H54 (cell line): ENCODE data around the gene MAOA.

ENCODE experiments used
- DNase-seq: peaks from one replicate; pipeline ENCODE4 v3.0.0; 2011; ENCODE audit warnings: low spot score, mixed read lengths; ENCODE audit not compliant: insufficient read length
- FAIRE-seq: peaks from 3 replicates; lab custom pipeline; 2011; peaks lifted over from hg19 to GRCh38; lab: Jason Lieb, UNC
- POLR2A ChIP-seq: IDR thresholded peaks from 2 replicates; pipeline ENCODE4 v1.6.1; 2011; ENCODE audit warnings: low read depth, mild to moderate bottlenecking, low read length

The MAOA gene

GRCh38 chrX:43743100-43743822, 87.2 kb downstream of the MAOA start:
- DNase-seq (no peak), FAIRE-seq (no peak)
- no peak for TF ChIP-seq POLR2A

DNA sequence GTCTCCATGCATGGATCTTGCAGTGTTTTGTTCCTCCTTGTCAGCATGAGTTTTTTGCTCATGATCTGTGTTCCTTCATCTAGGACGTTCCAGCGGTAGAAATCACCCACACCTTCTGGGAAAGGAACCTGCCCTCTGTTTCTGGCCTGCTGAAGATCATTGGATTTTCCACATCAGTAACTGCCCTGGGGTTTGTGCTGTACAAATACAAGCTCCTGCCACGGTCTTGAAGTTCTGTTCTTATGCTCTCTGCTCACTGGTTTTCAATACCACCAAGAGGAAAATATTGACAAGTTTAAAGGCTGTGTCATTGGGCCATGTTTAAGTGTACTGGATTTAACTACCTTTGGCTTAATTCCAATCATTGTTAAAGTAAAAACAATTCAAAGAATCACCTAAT, 88.2 kb downstream of the MAOA start:
- DNase-seq (no peak), FAIRE-seq (no peak)
- no peak for TF ChIP-seq POLR2A

DNA sequence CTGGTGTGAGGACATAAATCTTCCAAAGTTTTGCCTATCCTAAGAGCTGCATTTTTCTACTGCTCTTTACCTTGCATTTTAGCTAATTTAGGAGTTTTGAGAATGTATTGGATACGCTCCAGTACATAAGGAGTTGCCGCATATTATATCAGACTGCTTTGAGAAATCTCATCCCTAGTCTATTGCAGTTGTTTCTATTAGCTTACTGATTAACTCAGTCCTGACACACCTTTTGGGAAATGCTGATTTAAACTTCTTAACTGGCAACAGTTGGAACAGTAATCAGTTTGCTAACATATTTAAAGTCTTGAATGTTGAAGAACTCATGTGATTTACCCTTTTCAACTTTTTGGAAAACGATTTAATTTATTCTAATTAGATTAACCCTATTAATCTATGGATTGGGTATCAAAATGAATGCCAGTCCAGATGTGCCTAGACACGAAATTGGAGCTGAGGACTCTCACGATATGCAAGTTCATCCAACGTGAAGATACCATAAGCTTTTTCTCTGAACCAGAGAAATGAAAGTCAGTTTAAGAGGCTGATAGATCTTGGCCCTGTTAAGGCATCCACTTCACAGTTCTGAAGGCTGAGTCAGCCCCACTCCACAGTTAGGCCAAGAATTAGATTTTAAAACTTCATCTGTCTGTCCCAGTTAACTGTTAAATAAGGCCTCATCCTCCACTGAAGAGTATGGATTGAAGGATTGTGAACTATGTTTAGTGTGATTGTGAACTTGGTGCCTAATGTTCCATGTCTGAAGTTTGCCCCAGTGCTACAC, 90.0 kb downstream of the MAOA start:
- FAIRE-seq (no peak), DNase-seq (no peak)
- no peak for TF ChIP-seq POLR2A

GRCh38 chrX:43747476-43747875, 91.4 kb downstream of the MAOA start:
- FAIRE-seq (no peak), DNase-seq (no peak)
- no peak for TF ChIP-seq POLR2A

DNA sequence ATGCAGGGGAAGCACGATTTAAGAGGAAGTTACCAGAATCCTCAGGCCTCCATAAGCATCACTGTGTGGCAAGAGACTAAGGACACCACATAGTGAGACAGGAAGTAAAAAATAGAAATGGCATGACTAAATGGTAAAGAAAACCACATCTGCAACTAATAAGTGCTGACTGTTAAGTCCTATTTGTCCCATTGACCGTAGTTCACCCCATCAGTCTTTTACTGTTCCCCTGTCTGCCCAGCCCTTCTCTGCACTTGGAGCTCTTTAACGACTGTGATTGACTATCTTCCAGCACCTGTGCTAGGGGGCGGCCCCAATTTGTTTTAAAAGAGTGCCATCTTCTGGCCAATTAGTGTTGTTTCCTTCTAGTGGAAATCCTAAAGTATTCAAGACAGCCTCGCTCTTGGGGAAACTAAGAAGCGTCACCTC, 94.2 kb downstream of the MAOA start:
- FAIRE-seq (no peak), DNase-seq (peak; percentile 1)
- TF ChIP-seq POLR2A, result no peak

DNA sequence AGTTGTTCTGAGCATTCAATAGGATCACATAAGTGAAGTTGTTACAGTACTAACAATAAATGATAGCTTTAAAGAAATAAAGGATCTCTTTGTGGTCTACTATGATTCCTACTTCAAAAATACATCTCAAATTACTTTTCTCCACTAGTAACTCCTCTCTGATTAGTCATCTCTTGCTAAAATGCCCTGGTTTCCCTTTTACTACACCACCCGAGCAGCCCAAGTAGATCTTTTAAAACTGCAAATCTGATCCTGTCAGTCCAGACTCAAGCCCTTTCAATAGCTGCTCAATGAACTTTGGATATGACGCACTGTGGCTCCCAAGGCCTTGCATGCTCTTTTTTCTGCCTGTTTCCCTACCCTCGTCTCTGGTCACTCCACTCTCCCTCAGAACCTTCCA, 97.5 kb downstream of the MAOA start:
- DNase-seq, result no peak
- no peak for FAIRE-seq
- no peak for TF ChIP-seq POLR2A

DNA sequence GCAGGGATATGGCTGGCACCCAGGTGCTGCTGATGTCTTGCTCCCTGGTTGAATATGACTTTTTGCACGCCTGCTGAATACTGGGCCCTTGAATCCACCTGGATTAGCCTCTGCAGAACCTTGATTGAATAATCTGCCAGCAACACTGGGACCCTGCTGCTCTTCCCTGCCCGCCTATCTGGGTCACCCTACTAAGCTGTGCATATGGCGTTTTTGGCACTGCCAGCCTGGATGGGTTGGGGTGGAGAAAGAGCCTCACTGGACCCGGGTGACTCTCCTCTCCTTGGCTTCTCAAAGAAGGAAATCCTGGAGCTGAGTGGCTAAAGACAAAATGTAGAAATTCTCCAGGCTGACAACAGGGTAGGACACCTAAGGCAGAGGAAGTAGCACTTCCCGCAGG, 100.0 kb downstream of the MAOA start:
- FAIRE-seq (no peak), DNase-seq (no peak)
- TF ChIP-seq POLR2A, result no peak

GRCh38 chrX:43758044-43758443, 101.9 kb downstream of the MAOA start:
- no peak for TF ChIP-seq POLR2A
- FAIRE-seq (no peak), DNase-seq (no peak)

GRCh38 chrX:43785930-43786591, 130.0 kb downstream of the MAOA start:
- no peak for TF ChIP-seq POLR2A
- DNase-seq (no peak), FAIRE-seq (no peak)
